ENCODE measurements around the gene RCAN2.

Gene RCAN2

DNA sequence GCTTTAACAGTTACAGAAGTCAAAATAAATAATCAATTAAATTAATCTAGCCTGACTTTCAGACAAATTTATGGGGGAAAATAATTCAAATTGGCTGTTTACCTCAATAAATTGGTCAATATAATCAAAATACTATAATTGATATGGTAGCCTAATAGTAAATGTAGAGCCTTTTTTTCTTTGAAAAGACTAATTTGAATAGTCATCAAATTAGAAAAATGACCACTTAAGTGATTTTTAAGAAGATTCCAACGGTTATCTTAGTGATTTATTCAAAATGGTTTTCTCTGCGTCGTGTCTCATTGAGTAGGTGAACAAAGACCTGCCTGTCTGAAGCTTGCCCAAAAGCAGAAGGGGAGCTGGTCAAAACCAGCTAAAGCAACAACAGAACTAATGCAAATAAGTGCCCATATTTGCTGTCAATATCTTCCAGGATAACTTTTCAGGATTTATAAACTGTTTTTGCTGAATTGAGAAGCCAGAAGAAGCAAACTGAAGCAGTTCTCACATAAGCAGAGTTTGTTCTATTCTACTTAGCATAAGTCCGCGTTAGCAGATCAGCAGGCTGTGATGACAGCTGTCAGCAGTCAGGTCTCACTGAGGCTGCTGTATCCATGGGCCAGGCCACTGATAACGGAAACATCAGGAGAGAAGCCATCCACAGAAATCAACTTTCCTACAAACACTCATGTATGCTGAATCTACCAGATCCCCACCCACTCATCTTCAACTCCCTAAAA lies 7.0 kb downstream of the RCAN2 start:
- H3K4ac ChIP-seq (ENCODE audit: low read length): no peak overlapping the region
- no peak overlapping the region for H2BK15ac ChIP-seq (ENCODE audit: low read length)
- no peak overlapping the region for H3K23ac ChIP-seq (ENCODE audit: low read depth, low read length, poor library complexity)
- H2BK120ac ChIP-seq (ENCODE audit: low read depth, low read length): no peak overlapping the region
- no CpG with 5 or more reads among the region's 6 CpGs for WGBS, 2 donors (ENCODE audit: extremely low coverage in 2 of 2, insufficient read length in 2 of 2, insufficient replicate concordance in 1 of 2)
- H2BK12ac ChIP-seq (ENCODE audit: low read length): no peak overlapping the region
- no peak overlapping the region for H2BK5ac ChIP-seq (ENCODE audit: low read length)
- H3K36me3 ChIP-seq (replicated peaks in 1 of 2; ENCODE audit: control insufficient read depth in 2 of 2, insufficient read depth in 2 of 2, low read length in 2 of 2): no peaks in the 10 kb centered on the region
- H3K4me2 ChIP-seq (ENCODE audit: insufficient read depth, low read length, poor library complexity, severe bottlenecking): no peak overlapping the region
- H2AFZ ChIP-seq (ENCODE audit: low read length): no peak overlapping the region
- no peak overlapping the region for H4K8ac ChIP-seq (ENCODE audit: low read depth, low read length)
- H4K91ac ChIP-seq (ENCODE audit: low read depth, low read length, poor library complexity): no peak overlapping the region
- no peaks in the 10 kb centered on the region for H3K9me3 ChIP-seq (replicated peaks in 1 of 2; ENCODE audit: control insufficient read depth in 2 of 2, insufficient read depth in 1 of 2, low read depth in 1 of 2, low read length in 2 of 2)
- H3K27me3 ChIP-seq (ENCODE audit: control insufficient read depth in 3 of 3, insufficient read depth in 3 of 3, low read depth in 1 of 3, low read length in 3 of 3): peaks cover 0 to 5% (median 0%) of the 10 kb centered on the region in 3 experiments
- H3K9ac ChIP-seq (ENCODE audit: low read depth, low read length, poor library complexity): no peak overlapping the region
- H3K18ac ChIP-seq (ENCODE audit: low read length): no peak overlapping the region
- no peak overlapping the region for H3K14ac ChIP-seq (ENCODE audit: low read length)
- H3K4me3 ChIP-seq (ENCODE audit: low read length in 2 of 2): no peak overlapping the region
- no peaks in the 10 kb centered on the region for H3K4me1 ChIP-seq (ENCODE audit: control insufficient read depth in 2 of 2, insufficient read depth in 1 of 2, low read depth in 1 of 2, low read length in 2 of 2)
- DNase-seq (ENCODE audit: low spot score): no peak
- H2AK5ac ChIP-seq (ENCODE audit: low read depth, low read length): no peak overlapping the region
- H3K27ac ChIP-seq (replicated peaks; ENCODE audit: low read length): no peak overlapping the region
- H3K79me1 ChIP-seq (ENCODE audit: low read depth, low read length): no peaks in the 10 kb centered on the region

DNA sequence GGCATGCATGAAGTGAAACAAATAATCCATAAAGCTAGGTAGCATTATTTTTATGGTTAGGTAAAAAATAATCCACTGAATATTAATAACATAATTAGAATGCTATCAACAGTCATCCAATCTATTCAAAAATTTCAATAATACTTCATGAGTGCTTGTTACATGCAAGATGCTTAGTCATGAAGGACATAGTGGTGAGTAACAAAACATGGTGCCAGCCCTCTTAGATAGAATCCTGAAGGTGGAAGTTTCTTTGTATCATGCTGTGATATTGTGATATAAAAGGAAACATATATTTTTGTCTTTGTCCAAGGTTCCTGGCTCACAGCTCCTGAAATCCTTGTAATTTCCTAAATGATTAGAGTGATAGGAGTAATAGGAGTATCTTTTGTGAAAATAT lies 14.9 kb downstream of the RCAN2 start:
- H3K36me3 ChIP-seq (replicated peaks in 1 of 2; ENCODE audit: control insufficient read depth in 2 of 2, insufficient read depth in 2 of 2, low read length in 2 of 2): no peaks in the 10 kb centered on the region
- H2BK12ac ChIP-seq (ENCODE audit: low read length): no peak overlapping the region
- H3K4me2 ChIP-seq (ENCODE audit: insufficient read depth, low read length, poor library complexity, severe bottlenecking): no peak overlapping the region
- H2AFZ ChIP-seq (ENCODE audit: low read length): no peak overlapping the region
- no peak overlapping the region for H3K4ac ChIP-seq (ENCODE audit: low read length)
- H3K4me3 ChIP-seq (ENCODE audit: low read length in 2 of 2): no peak overlapping the region
- no peaks in the 10 kb centered on the region for H3K79me1 ChIP-seq (ENCODE audit: low read depth, low read length)
- H3K27ac ChIP-seq (replicated peaks; ENCODE audit: low read length): no peak overlapping the region
- no peak overlapping the region for H3K14ac ChIP-seq (ENCODE audit: low read length)
- H2BK120ac ChIP-seq (ENCODE audit: low read depth, low read length): no peak overlapping the region
- no peaks in the 10 kb centered on the region for H3K27me3 ChIP-seq (ENCODE audit: control insufficient read depth in 3 of 3, insufficient read depth in 3 of 3, low read depth in 1 of 3, low read length in 3 of 3)
- peaks cover 0 to 2% of the 10 kb centered on the region in 2 donors for H3K9me3 ChIP-seq (replicated peaks in 1 of 2; ENCODE audit: control insufficient read depth in 2 of 2, insufficient read depth in 1 of 2, low read depth in 1 of 2, low read length in 2 of 2)
- no peak overlapping the region for H4K8ac ChIP-seq (ENCODE audit: low read depth, low read length)
- DNase-seq (ENCODE audit: low spot score): no peak
- no peak overlapping the region for H2BK5ac ChIP-seq (ENCODE audit: low read length)
- no peak overlapping the region for H2AK5ac ChIP-seq (ENCODE audit: low read depth, low read length)
- no peak overlapping the region for H3K18ac ChIP-seq (ENCODE audit: low read length)
- no peak overlapping the region for H3K23ac ChIP-seq (ENCODE audit: low read depth, low read length, poor library complexity)
- no peak overlapping the region for H2BK15ac ChIP-seq (ENCODE audit: low read length)
- no peak overlapping the region for H4K91ac ChIP-seq (ENCODE audit: low read depth, low read length, poor library complexity)
- no peak overlapping the region for H3K9ac ChIP-seq (ENCODE audit: low read depth, low read length, poor library complexity)
- no peaks in the 10 kb centered on the region for H3K4me1 ChIP-seq (ENCODE audit: control insufficient read depth in 2 of 2, insufficient read depth in 1 of 2, low read depth in 1 of 2, low read length in 2 of 2)

DNA sequence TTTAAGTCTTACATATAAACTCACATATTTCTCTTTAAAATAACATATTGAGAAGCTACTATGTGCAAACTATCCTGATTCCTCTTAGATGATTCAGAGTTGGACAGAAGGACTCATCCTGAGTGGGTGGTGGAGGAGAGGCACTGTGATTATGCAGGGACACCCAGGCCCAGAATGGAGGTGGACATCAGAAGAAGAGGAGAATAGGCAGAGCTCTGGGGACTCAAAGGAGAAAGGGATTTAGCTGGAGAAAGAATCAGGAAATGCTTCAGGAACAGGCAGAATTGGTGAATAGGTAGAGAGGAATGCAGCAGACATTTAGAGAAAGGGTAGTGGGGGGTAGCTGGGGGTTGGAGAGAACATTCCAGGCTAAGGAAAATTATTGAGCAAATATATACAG lies 17.4 kb downstream of the RCAN2 start:
- Histone ChIP-seq H3K14ac (ENCODE audit: low read length) (no peak overlapping the region), H3K4me3 (ENCODE audit: low read length in 2 of 2) (no peak overlapping the region), H3K36me3 (replicated peaks in 1 of 2; ENCODE audit: control insufficient read depth in 2 of 2, insufficient read depth in 2 of 2, low read length in 2 of 2) (no peaks in the 10 kb centered on the region), H2BK5ac (ENCODE audit: low read length) (no peak overlapping the region), H2AK5ac (ENCODE audit: low read depth, low read length) (no peak overlapping the region), H3K4ac (ENCODE audit: low read length) (no peak overlapping the region), H4K91ac (ENCODE audit: low read depth, low read length, poor library complexity) (no peak overlapping the region), H4K8ac (ENCODE audit: low read depth, low read length) (no peak overlapping the region), H2BK15ac (ENCODE audit: low read length) (no peak overlapping the region), H3K23ac (ENCODE audit: low read depth, low read length, poor library complexity) (no peak overlapping the region), H3K27ac (replicated peaks; ENCODE audit: low read length) (no peak overlapping the region), H2BK120ac (ENCODE audit: low read depth, low read length) (no peak overlapping the region), H3K4me1 (ENCODE audit: control insufficient read depth in 2 of 2, insufficient read depth in 1 of 2, low read depth in 1 of 2, low read length in 2 of 2) (peaks cover 0 to 1% of the 10 kb centered on the region in 2 donors), H2BK12ac (ENCODE audit: low read length) (no peak overlapping the region), H3K18ac (ENCODE audit: low read length) (no peak overlapping the region), H3K27me3 (ENCODE audit: control insufficient read depth in 3 of 3, insufficient read depth in 3 of 3, low read depth in 1 of 3, low read length in 3 of 3) (no peaks in the 10 kb centered on the region), H3K9me3 (replicated peaks in 1 of 2; ENCODE audit: control insufficient read depth in 2 of 2, insufficient read depth in 1 of 2, low read depth in 1 of 2, low read length in 2 of 2) (peaks cover 0 to 2% of the 10 kb centered on the region in 2 donors), H2AFZ (ENCODE audit: low read length) (no peak overlapping the region), H3K4me2 (ENCODE audit: insufficient read depth, low read length, poor library complexity, severe bottlenecking) (no peak overlapping the region), H3K9ac (ENCODE audit: low read depth, low read length, poor library complexity) (no peak overlapping the region), H3K79me1 (ENCODE audit: low read depth, low read length) (no peaks in the 10 kb centered on the region)
- DNase-seq (ENCODE audit: low spot score): no peak

DNA sequence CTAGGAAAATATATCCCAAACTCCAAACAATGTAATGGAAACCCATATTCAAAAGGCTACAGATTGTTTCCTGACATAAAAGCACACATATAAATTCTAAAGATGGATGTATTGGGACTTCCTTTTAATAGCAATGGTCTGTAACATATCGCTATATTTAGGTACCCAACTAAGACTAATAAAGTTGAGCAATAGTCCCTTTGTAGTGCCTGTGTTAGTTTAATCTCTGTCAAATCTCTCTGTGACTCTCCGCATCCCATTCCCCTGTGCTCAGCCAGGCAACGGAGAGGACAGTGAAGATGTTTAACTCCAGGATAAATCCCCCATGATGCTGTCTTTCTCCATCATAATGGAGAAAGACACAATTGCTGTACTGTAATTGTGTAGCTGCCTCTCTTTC lies 19.0 kb downstream of the RCAN2 start:
- Histone ChIP-seq H3K79me1 (ENCODE audit: low read depth, low read length) (no peaks in the 10 kb centered on the region), H3K36me3 (replicated peaks in 1 of 2; ENCODE audit: control insufficient read depth in 2 of 2, insufficient read depth in 2 of 2, low read length in 2 of 2) (no peaks in the 10 kb centered on the region), H3K27ac (replicated peaks; ENCODE audit: low read length) (no peak overlapping the region), H4K8ac (ENCODE audit: low read depth, low read length) (no peak overlapping the region), H2BK15ac (ENCODE audit: low read length) (no peak overlapping the region), H3K9ac (ENCODE audit: low read depth, low read length, poor library complexity) (no peak overlapping the region), H3K4ac (ENCODE audit: low read length) (no peak overlapping the region), H2BK12ac (ENCODE audit: low read length) (no peak overlapping the region), H3K4me2 (ENCODE audit: insufficient read depth, low read length, poor library complexity, severe bottlenecking) (no peak overlapping the region), H4K91ac (ENCODE audit: low read depth, low read length, poor library complexity) (no peak overlapping the region), H3K27me3 (ENCODE audit: control insufficient read depth in 3 of 3, insufficient read depth in 3 of 3, low read depth in 1 of 3, low read length in 3 of 3) (no peaks in the 10 kb centered on the region), H3K14ac (ENCODE audit: low read length) (no peak overlapping the region), H2AFZ (ENCODE audit: low read length) (no peak overlapping the region), H2AK5ac (ENCODE audit: low read depth, low read length) (no peak overlapping the region), H3K4me1 (ENCODE audit: control insufficient read depth in 2 of 2, insufficient read depth in 1 of 2, low read depth in 1 of 2, low read length in 2 of 2) (peaks cover 0 to 1% of the 10 kb centered on the region in 2 donors), H2BK5ac (ENCODE audit: low read length) (no peak overlapping the region), H2BK120ac (ENCODE audit: low read depth, low read length) (no peak overlapping the region), H3K23ac (ENCODE audit: low read depth, low read length, poor library complexity) (no peak overlapping the region), H3K9me3 (replicated peaks in 1 of 2; ENCODE audit: control insufficient read depth in 2 of 2, insufficient read depth in 1 of 2, low read depth in 1 of 2, low read length in 2 of 2) (peaks cover 0 to 2% of the 10 kb centered on the region in 2 donors), H3K4me3 (ENCODE audit: low read length in 2 of 2) (no peak overlapping the region), H3K18ac (ENCODE audit: low read length) (no peak overlapping the region)
- WGBS, 2 donors (ENCODE audit: extremely low coverage in 2 of 2, insufficient read length in 2 of 2, insufficient replicate concordance in 1 of 2): no CpG with 5 or more reads among the region's 3 CpGs
- no peak for DNase-seq (ENCODE audit: low spot score)
